Measurements from ENCODE around the gene PGRMC1.

Gene PGRMC1

DNA sequence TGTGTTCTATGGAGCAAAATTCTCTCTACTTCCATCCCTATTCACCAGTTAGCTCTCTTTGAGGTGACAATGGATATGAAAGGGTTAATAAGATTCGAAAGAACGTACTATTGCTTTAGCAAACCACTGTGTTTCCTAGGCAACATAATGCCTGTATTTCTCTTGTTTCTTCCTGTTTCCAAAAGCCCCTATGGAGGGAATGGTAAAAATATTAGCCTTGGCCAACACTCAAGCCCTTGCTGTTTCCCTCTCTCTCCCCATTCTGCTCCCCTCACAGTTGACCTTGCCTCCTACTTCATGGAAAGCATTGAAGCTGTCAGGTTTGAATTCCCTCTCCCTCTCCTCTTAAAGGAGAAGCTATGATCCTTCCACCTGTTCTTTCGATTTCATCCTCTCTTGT, 9.6 kb upstream of the PGRMC1 start:
- Histone ChIP-seq H3K9me3 (no peaks in the 10 kb centered on the region), H3K36me3 (no peaks in the 10 kb centered on the region), H3K27ac (no peak overlapping the region), H3K27me3 (peaks cover 9% of the 10 kb centered on the region), H3K4me3 (ENCODE audit: low read depth in 1 of 2, low read length in 1 of 2) (no peak overlapping the region), H3K4me1 (ENCODE audit: control insufficient read depth in 1 of 2, insufficient read depth in 1 of 2, low read depth in 1 of 2, low read length in 1 of 2) (no peaks in the 10 kb centered on the region)
- TF ChIP-seq, protein P1, sequence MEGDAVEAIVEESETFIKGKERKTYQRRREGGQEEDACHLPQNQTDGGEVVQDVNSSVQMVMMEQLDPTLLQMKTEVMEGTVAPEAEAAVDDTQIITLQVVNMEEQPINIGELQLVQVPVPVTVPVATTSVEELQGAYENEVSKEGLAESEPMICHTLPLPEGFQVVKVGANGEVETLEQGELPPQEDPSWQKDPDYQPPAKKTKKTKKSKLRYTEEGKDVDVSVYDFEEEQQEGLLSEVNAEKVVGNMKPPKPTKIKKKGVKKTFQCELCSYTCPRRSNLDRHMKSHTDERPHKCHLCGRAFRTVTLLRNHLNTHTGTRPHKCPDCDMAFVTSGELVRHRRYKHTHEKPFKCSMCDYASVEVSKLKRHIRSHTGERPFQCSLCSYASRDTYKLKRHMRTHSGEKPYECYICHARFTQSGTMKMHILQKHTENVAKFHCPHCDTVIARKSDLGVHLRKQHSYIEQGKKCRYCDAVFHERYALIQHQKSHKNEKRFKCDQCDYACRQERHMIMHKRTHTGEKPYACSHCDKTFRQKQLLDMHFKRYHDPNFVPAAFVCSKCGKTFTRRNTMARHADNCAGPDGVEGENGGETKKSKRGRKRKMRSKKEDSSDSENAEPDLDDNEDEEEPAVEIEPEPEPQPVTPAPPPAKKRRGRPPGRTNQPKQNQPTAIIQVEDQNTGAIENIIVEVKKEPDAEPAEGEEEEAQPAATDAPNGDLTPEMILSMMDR (IDR thresholded peaks at IDR 0.05), result no peak

GRCh38 chrX:119228512-119229252, 7.4 kb upstream of the PGRMC1 start:
- Histone ChIP-seq H3K36me3 (no peaks in the 10 kb centered on the region), H3K27ac (no peak overlapping the region), H3K4me3 (ENCODE audit: low read depth in 1 of 2, low read length in 1 of 2) (no peak overlapping the region), H3K4me1 (ENCODE audit: control insufficient read depth in 1 of 2, insufficient read depth in 1 of 2, low read depth in 1 of 2, low read length in 1 of 2) (no peaks in the 10 kb centered on the region), H3K9me3 (no peaks in the 10 kb centered on the region), H3K27me3 (peaks cover 23% of the 10 kb centered on the region)
- TF ChIP-seq, protein P1 (IDR thresholded peaks at IDR 0.05), result no peak

DNA sequence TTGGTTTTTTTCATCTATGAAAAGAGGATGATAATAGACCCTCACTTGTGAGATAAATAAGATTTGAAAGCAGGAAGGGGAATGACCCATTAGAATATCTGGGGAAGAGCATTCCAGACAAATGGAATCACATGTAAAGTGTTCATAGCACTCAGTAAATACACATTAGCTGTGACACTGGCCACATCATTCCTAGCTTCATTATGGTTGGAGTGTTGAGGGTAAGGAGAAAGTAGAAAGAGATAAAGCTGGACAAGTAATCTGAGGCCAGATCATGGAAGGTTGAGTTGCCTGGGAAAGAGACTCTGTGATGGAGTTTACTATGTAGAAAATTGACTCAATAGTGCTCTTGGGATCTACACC, 6.9 kb upstream of the PGRMC1 start:
- TF ChIP-seq, protein P1 (IDR thresholded peaks at IDR 0.05), result no peak
- Histone ChIP-seq H3K27ac (no peak overlapping the region), H3K27me3 (peaks cover 28% of the 10 kb centered on the region)

DNA sequence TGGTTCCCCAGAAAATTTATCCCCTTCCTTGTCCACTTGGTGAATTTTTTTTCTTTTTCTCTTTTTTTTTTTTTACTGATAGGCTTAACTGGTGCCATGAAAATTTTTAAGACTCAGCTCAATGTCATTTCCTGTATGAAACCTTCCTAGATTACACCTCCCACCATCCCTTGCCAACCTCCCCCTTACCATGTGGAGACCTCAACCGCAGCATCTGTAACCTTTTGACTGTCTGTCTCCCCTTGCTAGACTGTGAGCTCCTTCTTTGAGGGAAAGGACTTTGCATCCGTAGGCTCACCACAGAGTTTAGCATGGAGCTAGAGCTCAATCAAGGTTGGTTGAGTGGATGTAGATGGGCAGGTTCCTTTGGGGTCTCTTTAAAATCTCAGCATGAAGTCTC, 5.2 kb upstream of the PGRMC1 start:
- TF ChIP-seq, protein P1 (IDR thresholded peaks at IDR 0.05), result no peak
- Histone ChIP-seq H3K27ac (no peak overlapping the region), H3K36me3 (no peaks in the 10 kb centered on the region), H3K27me3 (peaks cover 42% of the 10 kb centered on the region), H3K4me3 (ENCODE audit: low read depth in 1 of 2, low read length in 1 of 2) (no peak overlapping the region), H3K9me3 (no peaks in the 10 kb centered on the region), H3K4me1 (ENCODE audit: control insufficient read depth in 1 of 2, insufficient read depth in 1 of 2, low read depth in 1 of 2, low read length in 1 of 2) (peaks cover 0 to 2% of the 10 kb centered on the region in 2 experiments)

More for the DNA sequence above, 6.9 kb upstream of the PGRMC1 start:
- Histone ChIP-seq H3K36me3 (no peaks in the 10 kb centered on the region), H3K4me3 (ENCODE audit: low read depth in 1 of 2, low read length in 1 of 2) (no peak overlapping the region), H3K4me1 (ENCODE audit: control insufficient read depth in 1 of 2, insufficient read depth in 1 of 2, low read depth in 1 of 2, low read length in 1 of 2) (no peaks in the 10 kb centered on the region), H3K9me3 (no peaks in the 10 kb centered on the region)

- TF ChIP-seq, protein P1 (IDR thresholded peaks at IDR 0.05), result no peak
- H3K4me1 ChIP-seq (ENCODE audit: control insufficient read depth in 1 of 2, insufficient read depth in 1 of 2, low read depth in 1 of 2, low read length in 1 of 2), result peaks cover 0 to 3% of the 10 kb centered on the region in 2 experiments
- H3K4me3 ChIP-seq (ENCODE audit: low read depth in 1 of 2, low read length in 1 of 2), result no peak overlapping the region
- no peaks in the 10 kb centered on the region for H3K9me3 ChIP-seq
- peaks cover 42% of the 10 kb centered on the region for H3K27me3 ChIP-seq
- H3K36me3 ChIP-seq, result no peaks in the 10 kb centered on the region
- no peak overlapping the region for H3K27ac ChIP-seq
Measured at GRCh38 chrX:119231936-119232445, 4.1 kb upstream of the PGRMC1 start.
